DMS153 (cell line): ENCODE data around the gene RPS2.

ENCODE experiments used
- DNase-seq: peaks from one replicate; lab custom pipeline; 2025; lab: John Stamatoyannopoulos, UW

The RPS2 gene

DNA sequence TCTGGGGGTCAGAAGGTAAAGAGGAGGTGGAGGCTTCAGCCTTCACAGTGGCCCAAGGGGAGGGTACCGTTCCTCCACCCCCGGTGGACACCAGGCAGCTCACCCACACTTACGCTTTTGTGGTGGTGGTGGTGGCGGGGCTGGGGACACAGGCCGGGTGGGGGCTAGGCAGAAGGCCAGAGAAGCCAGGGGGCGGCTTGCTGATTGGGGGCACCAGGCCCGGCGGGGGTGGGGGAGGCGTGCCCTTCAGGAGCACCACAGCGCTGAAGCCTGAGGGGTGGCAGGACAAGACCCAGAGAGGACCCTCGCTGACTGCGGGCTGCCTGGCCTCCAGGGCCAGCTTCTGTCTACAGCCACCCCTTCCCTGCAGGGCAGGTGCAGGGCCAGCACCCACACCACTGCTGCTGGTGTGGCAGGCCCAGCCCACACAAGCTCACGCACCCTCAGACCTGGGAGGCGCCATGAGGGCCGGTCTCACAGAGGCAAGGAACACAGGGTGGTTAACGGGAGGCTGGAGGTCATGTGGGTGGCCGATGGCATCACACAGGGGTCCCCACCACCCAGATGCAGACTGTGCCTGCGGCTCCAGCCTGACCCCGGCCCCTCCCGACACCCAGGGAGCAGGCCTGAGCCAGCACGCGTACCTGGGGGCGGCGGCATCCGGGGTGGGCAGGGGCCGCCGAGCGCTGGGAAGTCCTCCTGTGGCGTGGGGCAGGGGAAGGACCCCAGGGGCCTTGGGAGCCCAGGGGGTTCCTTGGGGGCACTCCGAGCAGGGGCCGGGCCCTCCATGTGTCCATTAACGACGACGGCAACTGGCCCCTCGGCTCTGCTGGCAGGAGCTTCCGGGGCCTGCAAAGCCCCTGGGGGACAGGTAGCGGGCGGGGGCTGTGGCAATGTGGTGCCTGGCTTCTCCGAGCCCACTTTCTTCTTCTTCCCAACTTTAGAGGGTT, 34.5 kb upstream of the RPS2 start:
- DNase-seq = no peak

DNA sequence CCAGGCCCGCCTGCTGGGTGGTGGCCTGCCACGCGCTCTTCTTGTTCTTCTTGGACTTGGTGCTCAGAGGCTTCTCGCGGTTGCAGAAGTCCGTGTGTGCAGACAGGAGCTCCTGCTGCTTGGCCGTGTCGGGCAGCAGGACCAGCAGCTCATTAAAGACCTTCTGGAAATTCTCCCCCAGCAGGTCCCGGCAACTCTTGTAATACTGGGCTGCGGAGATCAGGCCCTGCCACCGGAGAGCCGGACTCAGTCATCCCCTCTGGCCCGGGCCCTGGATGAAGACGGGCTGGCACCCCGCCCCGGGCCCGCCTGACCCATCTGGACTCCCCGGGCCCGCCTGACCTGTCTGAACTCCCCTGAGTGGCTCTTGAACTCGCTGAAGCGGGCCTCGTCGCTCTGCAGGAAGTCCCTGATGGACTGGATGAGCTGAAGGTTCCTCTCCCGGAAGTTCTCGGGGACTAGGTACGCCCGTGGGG, 33.8 kb upstream of the RPS2 start:
- DNase-seq = no peak

DNA sequence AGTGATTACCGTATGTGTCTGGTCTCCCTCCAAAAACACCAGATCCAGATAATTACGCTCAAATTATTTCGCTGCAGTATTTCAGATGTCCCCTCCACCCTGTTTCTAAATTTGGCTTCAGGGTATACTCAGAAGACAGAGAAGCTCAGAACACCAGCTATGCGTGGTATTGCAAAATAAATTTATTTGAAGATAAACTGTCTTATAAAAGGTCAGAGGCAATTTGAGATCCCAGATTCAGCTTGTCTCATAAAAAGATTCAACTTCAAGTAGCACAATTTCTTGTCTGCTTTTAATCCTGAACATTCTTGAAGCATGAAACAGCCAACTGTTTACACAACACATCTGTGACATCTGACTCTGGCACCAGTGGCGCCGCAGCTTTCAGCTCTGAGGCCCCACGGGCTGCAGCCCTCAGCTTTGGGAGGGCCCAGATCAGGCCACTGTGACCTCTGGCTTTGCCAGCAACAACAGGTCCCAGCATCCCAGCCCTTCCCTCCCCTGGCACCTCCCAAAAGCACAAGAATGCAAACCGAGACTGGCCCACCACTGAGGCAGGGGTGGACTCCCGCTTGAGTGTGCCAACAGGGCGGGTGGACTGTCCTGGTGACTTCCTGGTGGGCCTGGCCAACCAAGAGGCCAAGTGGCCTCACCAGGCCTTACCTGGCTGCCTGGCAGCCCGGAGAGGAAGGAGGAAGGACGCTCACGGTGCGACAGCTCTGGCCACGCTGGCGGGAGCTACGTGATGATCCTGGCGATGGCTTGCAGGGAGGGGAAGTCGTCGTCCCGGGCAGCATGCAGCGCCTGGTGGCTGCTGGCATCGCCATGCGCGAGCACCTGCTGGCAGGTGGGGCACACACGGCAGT, 33.1 kb upstream of the RPS2 start:
- no peak for DNase-seq

DNA sequence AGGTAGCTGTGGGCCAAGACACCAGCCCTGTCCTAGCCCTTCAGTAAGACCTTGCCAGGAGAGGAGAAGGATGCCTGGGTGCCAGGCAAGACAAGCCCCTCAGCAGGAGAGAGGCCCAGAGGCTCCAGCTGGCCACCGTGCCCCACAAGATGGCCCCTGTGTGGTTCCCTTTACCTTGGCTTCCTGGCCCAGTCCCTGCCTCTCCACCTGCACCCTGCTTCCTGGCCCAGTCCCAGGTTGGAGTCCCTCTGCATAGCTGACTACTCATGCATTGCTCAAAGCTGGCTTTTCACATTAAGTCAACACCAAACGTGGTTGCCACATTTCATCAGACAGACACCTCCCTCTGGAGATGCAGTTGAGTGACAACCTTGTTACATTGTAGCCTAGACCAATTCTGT, 29.1 kb upstream of the RPS2 start:
- no peak for DNase-seq

DNA sequence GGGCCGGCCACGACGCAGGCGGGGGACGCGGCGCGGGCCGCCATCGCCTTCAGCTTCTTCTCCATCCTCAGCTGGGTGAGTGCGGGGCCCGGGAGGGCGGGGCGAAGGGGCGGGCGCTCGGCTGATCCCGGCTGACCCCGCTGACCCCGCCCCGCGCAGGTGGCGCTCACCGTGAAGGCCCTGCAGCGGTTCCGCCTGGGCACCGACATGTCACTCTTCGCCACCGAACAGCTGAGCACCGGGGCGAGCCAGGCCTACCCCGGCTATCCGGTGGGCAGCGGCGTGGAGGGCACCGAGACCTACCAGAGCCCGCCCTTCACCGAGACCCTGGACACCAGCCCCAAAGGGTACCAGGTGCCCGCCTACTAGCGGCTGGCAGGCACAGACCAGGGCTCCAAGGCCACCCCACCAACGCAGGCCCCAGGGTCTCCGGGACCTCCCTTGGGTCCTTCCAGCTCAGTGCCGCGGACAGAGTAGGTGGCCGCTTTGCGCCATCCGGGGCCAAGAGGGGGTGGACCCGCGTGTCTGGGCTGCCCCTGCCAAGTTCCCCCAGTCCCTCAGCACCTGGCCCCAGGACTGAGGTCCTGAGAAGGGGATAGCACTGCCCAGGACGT, 28.2 kb upstream of the RPS2 start:
- no peak for DNase-seq

DNA sequence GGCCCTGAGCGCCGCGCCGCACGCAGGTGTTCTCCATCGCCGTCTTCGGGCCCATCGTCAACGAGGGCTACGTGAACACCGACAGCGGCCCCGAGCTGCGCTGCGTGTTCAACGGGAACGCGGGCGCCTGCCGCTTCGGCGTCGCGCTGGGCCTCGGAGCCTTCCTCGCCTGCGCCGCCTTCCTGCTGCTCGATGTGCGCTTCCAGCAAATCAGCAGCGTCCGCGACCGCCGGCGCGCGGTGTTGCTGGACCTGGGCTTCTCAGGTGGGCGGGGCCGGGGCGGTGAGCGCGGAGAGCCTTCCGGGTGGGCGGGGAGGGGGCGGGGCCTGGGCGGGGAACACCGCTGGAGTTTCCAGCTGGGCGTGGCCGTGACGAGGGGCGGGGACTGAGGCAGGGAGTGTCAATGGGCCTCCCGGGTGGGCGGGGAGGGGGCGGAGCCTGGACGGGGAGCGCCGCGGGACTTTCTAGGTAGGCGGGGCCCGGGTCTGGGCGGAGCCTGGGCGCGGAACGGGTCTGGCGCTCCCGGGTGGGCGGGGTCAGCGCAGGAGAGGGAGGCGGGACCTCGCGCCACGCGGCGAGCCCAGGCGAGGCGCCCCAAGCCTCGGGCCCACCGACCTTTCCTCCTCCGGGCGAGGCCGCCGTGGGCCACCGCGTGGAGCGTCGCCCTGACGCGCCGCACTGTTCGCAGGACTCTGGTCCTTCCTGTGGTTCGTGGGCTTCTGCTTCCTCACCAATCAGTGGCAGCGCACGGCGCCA, 27.5 kb upstream of the RPS2 start:
- no peak for DNase-seq

DNA sequence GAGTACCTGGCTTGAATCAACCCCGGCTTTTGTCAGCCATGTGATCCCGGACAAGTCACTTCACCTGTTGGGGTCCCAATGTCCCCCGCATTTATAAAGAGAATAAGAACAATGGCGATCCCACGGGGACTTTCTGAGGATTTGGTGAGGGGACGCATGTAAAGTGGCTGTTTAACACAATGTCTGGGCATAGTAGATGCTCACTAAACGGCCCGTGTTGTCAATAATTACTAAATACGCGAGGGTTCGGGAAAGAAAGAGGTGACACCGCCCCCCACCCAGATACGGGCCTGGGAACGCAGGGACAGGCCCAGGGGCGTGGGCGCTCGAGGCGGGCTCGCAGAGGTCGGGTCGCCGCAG, 26.9 kb upstream of the RPS2 start:
- DNase-seq = no peak

DNA sequence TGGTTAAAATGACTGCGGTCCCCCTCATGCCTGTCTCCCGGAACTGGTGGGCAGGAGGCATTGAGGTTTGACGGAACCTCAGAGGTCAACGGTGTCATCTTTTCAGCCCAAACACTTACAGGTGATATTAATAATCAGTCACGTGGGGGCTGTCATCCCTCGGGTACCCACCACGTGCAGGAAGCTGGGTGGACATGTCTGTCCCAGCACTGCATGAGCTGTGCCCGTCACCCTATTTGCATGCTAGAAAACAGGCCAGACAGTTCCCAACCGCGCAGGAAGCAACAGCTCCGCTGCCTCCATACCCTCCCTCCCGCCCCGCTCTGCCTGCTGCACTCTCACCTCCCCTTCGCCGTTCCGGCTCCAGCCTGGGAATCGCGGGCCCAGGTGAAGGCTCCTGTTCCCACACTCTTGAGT, 26.5 kb upstream of the RPS2 start:
- no peak for DNase-seq

DNA sequence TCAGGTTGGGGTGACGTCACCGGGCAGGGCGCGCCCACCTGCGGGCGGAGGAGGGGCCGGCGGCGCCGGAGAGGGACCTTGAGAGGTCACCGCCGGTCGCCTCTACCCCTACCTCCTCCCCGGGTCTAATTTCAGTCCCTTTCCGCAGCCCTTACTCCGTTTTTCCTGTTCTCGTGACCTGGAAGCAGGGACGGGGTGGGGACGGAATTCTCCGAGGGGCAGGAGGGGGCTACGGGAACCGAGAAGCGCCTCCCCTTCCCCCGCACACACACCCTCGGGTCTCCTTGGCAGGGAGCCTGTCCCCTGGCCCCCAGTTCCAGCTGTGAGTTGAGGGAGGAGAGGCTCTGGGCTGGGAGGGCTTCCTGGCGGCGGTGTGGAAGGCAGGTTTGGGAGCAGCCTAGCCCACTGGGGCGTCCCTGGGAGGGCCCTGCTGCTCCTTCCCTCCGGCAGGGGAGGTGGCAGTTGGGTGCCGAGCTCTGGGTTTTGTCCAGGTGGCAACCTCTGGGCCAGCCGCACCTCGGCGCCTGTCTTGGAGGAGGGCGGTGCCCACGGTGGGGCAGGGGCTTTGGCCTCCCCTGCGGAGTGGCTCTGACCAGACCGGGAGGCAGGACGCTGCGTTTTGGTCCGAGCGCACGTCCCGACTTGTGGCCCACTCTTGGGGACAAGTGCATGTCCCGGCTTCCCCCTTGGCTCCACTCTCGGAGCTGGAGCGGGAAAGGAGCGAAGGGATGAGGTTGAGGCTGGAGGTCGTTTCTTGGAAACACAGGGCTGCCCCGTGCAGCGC, 25.9 kb upstream of the RPS2 start:
- no peak for DNase-seq

DNA sequence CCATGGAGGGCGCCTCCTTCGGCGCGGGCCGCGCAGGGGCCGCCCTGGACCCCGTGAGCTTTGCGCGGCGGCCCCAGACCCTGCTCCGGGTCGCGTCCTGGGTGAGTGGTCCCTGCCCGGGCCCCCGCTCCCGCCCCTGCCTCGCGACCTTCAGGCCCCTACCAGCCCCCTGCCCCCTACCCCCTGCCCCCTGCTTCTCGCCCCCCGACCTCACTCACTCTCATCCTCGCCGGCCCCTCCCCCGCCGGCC, 25.4 kb upstream of the RPS2 start:
- no peak for DNase-seq

DNA sequence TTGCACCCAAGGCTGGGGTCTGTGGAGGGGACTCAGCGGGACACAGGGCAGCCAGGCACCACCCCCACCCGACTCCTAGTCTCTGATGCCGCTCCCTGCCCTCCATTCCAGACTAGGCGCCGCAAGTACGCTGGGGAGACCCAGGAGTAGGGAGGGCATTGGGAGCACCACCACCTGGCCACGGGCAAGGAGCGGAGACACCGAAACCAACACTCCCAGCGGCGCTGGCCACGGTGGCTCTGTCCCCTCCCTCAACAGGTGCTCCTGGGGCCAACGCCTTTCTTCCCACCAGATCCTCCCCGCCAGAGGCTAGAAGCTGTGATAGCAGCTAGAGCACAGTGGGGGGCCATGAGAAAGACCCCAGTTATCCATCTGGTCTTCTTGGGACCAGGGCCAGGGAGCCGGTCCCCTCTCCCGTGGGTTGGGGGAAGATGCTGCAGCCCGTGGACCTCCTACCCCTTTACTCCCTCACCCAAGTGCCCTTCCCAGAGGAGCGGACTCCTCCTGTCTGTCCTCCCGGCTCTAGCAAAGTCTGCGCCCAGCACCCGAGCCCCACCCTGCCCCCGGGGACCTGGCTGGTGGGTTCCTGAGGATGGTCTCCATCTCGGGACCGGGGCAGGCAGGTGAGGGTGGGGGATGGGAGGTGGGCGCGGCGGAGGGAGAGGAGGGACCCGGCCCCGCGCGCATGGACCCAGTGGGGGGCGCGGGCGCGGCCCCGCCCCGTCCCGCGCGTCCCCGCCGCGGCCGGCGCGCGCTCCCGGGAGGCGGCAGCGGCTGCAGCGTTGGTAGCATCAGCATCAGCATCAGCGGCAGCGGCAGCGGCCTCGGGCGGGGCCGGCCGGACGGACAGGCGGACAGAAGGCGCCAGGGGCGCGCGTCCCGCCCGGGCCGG, 24.8 kb upstream of the RPS2 start, which contains the start of gene SYNGR3:
TSS of gene SYNGR3 (plus strand) at position 762 of the 892 bp plus-strand sequence. CDS start 133 bp downstream, outside the sequence.
- DNase-seq = no peak

DNA sequence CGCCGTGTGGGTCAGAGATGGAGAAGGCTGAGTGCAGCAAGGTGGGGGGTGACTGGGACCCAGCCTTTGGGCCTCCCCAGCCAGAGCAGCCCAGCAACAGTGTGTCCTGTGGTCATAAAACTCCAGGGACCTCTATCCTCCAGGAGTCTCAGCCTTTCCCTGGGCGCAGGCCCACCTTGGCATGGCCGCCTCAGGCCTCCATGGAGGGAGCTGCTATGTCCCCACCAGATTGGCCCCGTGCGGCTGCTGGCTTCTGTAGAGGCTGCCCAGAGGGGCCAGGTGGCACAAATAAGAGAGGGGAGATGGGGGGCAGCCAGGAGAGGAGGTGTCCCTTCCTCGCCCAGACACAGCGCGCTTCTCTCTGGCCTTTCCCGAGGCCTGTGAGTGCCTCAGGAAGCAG, 22.6 kb upstream of the RPS2 start:
- DNase-seq = no peak

DNA sequence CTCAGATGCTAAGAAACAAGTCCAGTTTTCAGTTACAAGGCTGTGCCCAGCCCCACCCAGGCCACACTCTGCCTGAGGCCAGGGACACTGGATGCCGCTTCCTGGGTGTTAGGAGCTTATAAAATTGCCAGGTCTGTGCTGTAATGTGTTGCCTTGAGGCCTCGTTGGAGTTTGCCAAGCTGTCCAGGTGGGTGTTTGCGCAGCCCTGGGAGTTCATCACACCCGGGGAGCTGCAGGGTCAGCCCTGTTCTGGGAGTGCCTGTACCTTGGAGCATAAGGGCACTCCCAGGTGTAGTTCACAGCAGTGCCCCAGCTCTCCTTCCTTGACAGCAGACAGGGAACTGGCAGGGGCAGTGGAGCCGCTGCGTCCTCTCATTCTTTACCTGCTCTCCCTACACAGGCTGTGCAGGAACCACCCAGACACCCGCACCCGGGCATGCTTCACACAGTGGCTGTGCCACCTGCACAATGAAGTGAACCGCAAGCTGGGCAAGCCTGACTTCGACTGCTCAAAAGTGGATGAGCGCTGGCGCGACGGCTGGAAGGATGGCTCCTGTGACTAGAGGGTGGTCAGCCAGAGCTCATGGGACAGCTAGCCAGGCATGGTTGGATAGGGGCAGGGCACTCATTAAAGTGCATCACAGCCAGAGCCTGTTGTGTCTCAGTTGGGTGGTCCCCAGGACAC, 21.0 kb upstream of the RPS2 start:
- DNase-seq = no peak

DNA sequence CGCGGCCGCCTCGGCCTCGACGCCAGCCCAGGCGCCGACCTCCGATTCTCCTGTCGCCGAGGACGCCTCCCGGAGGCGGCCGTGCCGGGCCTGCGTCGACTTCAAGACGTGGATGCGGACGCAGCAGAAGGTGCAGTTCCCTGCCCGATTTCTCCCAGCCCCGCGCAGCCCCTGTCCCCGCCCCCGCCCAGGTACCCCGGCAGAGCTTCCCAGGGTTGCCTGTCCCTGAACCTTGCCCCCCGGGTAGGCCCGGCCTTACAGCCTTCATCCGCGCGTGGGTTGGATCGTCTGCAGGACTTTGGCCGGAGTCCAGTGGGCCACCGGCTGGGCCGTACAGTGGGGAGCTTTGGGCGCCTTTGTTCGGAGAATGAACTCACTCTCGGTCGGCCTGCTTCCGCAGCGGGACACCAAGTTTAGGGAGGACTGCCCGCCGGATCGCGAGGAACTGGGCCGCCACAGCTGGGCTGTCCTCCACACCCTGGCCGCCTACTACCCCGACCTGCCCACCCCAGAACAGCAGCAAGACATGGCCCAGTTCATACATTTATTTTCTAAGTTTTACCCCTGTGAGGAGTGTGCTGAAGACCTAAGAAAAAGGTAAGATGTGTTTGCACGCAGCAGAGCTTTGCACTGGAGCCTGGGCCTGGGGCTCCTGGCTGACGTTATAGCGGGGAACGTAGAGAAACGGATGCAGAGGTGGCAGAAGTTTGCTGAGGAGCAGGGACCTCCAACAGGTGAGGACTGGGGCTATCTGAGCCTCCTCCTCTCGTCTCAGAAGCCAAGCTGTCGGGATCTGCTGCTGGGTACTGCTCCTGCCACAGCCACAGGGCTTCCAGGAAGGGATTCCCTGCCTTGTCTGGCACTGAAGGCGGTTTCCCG, 20.0 kb upstream of the RPS2 start:
- DNase-seq = no peak

DNA sequence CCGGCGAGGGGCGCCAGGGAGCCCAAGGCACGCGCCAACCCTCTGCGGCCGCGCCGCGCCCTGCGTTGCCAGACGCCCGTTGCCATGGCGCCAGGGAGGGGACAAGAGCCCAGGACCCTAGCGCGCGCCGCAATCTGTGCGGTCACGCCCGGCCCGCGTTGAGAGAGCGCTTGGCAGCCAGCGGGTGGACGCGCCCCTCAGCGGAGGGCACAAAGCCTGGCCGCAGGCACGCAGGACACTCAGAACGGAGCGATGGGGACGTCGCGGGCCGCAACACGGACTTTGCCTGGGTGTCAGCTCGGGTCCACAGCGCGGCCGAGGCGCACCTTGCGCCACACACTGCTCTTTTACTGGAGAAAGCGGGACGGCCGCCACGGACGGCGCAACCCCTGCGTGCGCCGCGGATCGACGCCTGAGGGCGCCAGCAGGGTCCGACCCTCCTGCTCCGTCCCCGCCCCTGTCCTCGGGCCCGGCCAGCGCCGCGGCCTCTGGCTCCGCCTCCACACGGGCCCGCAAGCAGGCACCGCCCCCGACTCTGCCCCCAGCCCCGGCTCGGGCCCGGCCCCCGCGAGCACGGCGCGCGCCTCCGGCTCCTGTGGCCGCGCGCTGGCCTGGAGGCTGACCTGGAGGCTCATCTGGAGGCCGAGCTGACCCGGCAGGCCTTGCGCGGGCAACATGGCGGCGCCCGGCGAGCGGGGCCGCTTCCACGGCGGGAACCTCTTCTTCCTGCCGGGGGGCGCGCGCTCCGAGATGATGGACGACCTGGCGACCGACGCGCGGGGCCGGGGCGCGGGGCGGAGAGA, 19.1 kb upstream of the RPS2 start, which contains the start of gene GFER:
TSS of gene GFER (plus strand) at position 650 of the 803 bp plus-strand sequence. CDS start at position 676, 26 bp downstream.
- peak; percentile 82 for DNase-seq

DNA sequence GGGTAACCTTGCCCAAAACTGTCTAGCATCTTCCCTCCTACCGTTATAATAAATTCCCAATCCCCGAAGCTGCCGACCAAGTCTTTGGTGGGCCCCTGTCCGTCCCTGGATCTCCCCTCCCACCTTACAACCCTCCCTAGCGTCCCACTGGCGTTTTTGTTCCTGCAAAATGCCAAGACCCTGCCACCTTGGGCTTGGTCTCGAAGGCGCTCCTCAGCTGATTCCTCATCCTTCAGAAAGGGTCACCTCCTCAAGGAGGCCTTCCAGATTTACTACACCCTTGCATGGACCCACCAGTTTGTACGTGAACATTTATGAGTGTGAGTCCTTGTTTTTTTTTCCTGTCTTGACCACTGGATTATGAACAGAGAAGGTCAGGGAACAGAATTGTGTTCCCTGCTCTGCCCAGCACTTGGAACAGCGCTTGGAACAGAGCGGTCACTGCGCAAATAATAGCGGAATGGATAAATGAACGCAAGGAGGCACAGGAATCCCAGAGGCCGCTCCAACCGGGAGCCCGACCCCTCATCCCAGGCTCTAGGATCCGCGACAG, 18.4 kb upstream of the RPS2 start:
- DNase-seq = no peak

DNA sequence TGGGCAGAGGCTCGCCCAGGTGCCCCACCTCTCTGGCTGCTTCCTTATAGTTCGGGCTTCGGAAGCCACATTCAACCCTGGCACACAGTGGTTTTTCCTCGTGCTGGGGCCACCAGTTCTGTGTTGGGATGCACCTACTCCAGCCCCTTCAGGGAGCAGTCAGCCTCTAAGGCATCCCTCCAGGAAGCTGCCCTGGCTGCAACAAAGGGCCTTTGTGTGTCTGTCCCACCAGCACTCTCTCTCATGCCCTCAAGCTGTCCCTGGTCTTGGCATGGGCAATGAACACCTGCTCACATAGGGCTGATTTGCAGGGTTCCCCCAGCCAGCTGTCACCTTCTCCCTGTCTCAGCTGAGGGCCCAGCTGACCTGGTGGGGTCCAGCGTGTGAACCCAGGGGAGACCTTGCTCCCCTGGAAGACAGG, 17.4 kb upstream of the RPS2 start:
- DNase-seq = peak; percentile 5
